K562 (cell line): Measurements from ENCODE around the gene PRR35. TPM values are rescaled to one million over a fixed set of nuclear protein-coding genes. Genes with fewer than 3 reads are reported as not detected.

ENCODE experiments used
- CCAR2 ChIP-seq: fragments of 200-400 bp; formaldehyde crosslinking; IDR thresholded peaks from 2 replicates; pipeline ENCODE4 v1.6.1; 2017; ENCODE audit warnings: mild to moderate bottlenecking, low read depth, low read length
- DIDO1 ChIP-seq: fragments of 450-650 bp; IDR thresholded peaks from 2 replicates; pipeline ENCODE4 v1.6.1; 2016; ENCODE audit warnings: low read depth, missing biosample characterization, missing genetic modification characterization
- HNRNPLL ChIP-seq: fragments of 200-400 bp; formaldehyde crosslinking; IDR thresholded peaks from 2 replicates; pipeline ENCODE4 v1.6.1; 2017; ENCODE audit warnings: low read length, low read depth, mild to moderate bottlenecking; ENCODE audit not compliant: poor library complexity, severe bottlenecking
- KAT7 ChIP-seq: sonication (generic); formaldehyde crosslinking; IDR thresholded peaks from 2 replicates; pipeline ENCODE4 v1.8.0; 2022; ENCODE audit warnings: missing genetic modification reagents, mild to moderate bottlenecking, borderline replicate concordance
- NR3C1 ChIP-seq: sonication (generic); formaldehyde crosslinking; IDR thresholded peaks from 2 replicates; pipeline ENCODE4 v1.8.1; 2022; ENCODE audit warnings: missing genetic modification reagents
- SAFB ChIP-seq: fragments of 200-400 bp; formaldehyde crosslinking; IDR thresholded peaks from 2 replicates; pipeline ENCODE4 v1.6.1; 2017; ENCODE audit warnings: low read depth, low read length, borderline replicate concordance
- SP1 ChIP-seq: sonication (generic); formaldehyde crosslinking; IDR thresholded peaks from 2 replicates; pipeline ENCODE4 v1.8.1; 2022; ENCODE audit warnings: mild to moderate bottlenecking, missing genetic modification reagents
- TAF1 ChIP-seq: IDR thresholded peaks from 2 replicates; pipeline ENCODE4 v1.6.1; 2011; ENCODE audit warnings: mild to moderate bottlenecking, low read length, moderate library complexity; ENCODE audit not compliant: insufficient read depth, control insufficient read depth, severe bottlenecking; ENCODE audit errors: extremely low read depth
- TAF7 ChIP-seq: fragments of 450-650 bp; IDR thresholded peaks from 2 replicates; pipeline ENCODE4 v1.6.1; 2016; ENCODE audit warnings: missing genetic modification characterization, missing compliant biosample characterization
- ZNF212 ChIP-seq: fragments of 450-650 bp; formaldehyde crosslinking; IDR thresholded peaks from 2 replicates; pipeline ENCODE4 v1.4.0; 2020; ENCODE audit warnings: mild to moderate bottlenecking
- ZNF408 ChIP-seq: fragments of 250-450 bp; sonication (Bioruptor Pico); IDR thresholded peaks from 2 replicates; pipeline ENCODE4 v1.4.0; 2020; ENCODE audit warnings: low read depth, mild to moderate bottlenecking, moderate library complexity
- ZNF644 ChIP-seq: fragments of 200-800 bp; sonication (Bioruptor generic); IDR thresholded peaks from 2 replicates; pipeline ENCODE4 v1.6.1; 2016; ENCODE audit warnings: low read depth, missing genetic modification characterization, missing compliant biosample characterization
- ZNF717 ChIP-seq: fragments of 250-450 bp; sonication (Bioruptor Pico); IDR thresholded peaks from 2 replicates; pipeline ENCODE4 v1.5.0; 2021
- polyA plus RNA-seq, 8 experiments: library from polyadenylated mRNA; depleted of rRNA in 4 of 8; stranded (reverse) in 5 of 8; unstranded in 3 of 8; fragments of >200 nt; fragmentation: Nextera tagmentation in 2 of 8; fragmentation: Illumina TruSeq in 1 of 8; extraction: Ambion mirVana in 2 of 8; extraction: Trizol in 1 of 8; gene quantifications; 2 replicates each; pipeline versions ENCODE4 v1.2.1 to v1.2.3, GENCODE V29; 2011 to 2014; ENCODE audit warnings: inconsistent platforms in 1 of 8, missing spikeins in 1 of 8
- total RNA-seq, 7 experiments: library from RNA; depleted of rRNA in 6 of 7; stranded (reverse); fragments of >200 nt in 6 of 7; fragmentation: Illumina TruSeq in 2 of 7; extraction: Trizol in 2 of 7; gene quantifications; 2 replicates each; pipeline versions ENCODE4 v1.2.1 to v1.2.3, GENCODE V29; 2011 to 2021; ENCODE audit warnings: low replicate concordance in 1 of 7
- TF ChIP-seq, protein P1 (sequence below): fragments of 200-600 bp; sonication (generic); IDR thresholded peaks from one replicate; pipeline ENCODE4 v1.6.1; 2012; ENCODE audit warnings: mild to moderate bottlenecking, low read depth, low read length, inconsistent platforms
- TF ChIP-seq, protein P2 (sequence below): fragments of 200-800 bp; sonication (Bioruptor generic); IDR thresholded peaks from 2 replicates; pipeline ENCODE4 v1.6.1; 2017; ENCODE audit warnings: missing genetic modification characterization, missing compliant biosample characterization

PRR35 gene
- total and polyA plus RNA-seq, 9 of the 15 experiments (the other 6 are each of a cell fraction or from before 2014, with no cell fraction given): 0.17 to 0.45 (median 0.21) TPM; not detected in 5

DNA sequence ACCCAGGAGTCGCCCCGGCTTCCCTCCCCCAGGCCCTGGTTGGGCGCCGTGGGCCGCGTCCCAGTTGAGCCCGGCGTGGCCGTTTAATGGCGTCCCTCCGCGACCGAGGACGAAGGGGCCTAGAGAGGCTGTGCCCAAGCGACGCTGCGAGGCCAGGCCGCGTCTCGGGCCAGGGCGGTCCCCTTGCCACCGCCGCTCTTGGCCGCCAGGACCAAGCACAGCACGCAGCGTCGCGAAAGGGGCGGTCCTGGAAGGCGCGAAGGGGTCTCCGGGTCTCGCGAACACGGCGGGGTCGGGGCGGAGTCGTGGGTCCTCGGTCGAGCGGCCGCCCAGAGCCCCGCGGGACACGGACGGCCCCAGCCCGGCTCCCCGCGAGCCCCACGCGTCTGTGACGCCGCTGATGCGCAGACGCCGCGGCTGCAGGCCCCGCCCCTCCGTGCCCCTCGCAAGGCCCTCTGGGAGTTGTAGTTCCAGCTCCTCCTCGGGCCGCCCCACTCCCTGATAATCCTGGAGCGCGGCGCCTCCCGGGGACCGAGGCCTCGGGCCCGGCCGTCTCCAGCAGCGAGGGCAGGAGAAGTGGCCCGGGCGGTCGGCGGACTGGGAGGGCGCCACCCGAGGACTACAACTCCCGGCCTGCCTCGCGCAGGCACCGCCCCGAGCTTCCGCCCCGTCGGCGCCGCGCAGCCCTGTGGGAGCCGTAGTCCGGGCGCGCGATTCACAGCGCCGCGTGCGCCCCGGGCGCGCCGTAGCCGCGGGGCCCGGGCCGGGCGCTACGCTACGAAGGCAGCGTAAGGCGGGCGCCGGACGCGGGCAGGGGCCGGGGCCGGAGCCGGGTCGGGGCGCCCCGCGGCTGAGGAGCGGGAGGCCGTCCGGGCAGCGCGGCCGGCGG, 32.9 kb upstream of the PRR35 start, which contains the start of gene CAPN15 (continued):
- TF ChIP-seq SAFB: peak; percentile 98
- TF ChIP-seq, protein P1, sequence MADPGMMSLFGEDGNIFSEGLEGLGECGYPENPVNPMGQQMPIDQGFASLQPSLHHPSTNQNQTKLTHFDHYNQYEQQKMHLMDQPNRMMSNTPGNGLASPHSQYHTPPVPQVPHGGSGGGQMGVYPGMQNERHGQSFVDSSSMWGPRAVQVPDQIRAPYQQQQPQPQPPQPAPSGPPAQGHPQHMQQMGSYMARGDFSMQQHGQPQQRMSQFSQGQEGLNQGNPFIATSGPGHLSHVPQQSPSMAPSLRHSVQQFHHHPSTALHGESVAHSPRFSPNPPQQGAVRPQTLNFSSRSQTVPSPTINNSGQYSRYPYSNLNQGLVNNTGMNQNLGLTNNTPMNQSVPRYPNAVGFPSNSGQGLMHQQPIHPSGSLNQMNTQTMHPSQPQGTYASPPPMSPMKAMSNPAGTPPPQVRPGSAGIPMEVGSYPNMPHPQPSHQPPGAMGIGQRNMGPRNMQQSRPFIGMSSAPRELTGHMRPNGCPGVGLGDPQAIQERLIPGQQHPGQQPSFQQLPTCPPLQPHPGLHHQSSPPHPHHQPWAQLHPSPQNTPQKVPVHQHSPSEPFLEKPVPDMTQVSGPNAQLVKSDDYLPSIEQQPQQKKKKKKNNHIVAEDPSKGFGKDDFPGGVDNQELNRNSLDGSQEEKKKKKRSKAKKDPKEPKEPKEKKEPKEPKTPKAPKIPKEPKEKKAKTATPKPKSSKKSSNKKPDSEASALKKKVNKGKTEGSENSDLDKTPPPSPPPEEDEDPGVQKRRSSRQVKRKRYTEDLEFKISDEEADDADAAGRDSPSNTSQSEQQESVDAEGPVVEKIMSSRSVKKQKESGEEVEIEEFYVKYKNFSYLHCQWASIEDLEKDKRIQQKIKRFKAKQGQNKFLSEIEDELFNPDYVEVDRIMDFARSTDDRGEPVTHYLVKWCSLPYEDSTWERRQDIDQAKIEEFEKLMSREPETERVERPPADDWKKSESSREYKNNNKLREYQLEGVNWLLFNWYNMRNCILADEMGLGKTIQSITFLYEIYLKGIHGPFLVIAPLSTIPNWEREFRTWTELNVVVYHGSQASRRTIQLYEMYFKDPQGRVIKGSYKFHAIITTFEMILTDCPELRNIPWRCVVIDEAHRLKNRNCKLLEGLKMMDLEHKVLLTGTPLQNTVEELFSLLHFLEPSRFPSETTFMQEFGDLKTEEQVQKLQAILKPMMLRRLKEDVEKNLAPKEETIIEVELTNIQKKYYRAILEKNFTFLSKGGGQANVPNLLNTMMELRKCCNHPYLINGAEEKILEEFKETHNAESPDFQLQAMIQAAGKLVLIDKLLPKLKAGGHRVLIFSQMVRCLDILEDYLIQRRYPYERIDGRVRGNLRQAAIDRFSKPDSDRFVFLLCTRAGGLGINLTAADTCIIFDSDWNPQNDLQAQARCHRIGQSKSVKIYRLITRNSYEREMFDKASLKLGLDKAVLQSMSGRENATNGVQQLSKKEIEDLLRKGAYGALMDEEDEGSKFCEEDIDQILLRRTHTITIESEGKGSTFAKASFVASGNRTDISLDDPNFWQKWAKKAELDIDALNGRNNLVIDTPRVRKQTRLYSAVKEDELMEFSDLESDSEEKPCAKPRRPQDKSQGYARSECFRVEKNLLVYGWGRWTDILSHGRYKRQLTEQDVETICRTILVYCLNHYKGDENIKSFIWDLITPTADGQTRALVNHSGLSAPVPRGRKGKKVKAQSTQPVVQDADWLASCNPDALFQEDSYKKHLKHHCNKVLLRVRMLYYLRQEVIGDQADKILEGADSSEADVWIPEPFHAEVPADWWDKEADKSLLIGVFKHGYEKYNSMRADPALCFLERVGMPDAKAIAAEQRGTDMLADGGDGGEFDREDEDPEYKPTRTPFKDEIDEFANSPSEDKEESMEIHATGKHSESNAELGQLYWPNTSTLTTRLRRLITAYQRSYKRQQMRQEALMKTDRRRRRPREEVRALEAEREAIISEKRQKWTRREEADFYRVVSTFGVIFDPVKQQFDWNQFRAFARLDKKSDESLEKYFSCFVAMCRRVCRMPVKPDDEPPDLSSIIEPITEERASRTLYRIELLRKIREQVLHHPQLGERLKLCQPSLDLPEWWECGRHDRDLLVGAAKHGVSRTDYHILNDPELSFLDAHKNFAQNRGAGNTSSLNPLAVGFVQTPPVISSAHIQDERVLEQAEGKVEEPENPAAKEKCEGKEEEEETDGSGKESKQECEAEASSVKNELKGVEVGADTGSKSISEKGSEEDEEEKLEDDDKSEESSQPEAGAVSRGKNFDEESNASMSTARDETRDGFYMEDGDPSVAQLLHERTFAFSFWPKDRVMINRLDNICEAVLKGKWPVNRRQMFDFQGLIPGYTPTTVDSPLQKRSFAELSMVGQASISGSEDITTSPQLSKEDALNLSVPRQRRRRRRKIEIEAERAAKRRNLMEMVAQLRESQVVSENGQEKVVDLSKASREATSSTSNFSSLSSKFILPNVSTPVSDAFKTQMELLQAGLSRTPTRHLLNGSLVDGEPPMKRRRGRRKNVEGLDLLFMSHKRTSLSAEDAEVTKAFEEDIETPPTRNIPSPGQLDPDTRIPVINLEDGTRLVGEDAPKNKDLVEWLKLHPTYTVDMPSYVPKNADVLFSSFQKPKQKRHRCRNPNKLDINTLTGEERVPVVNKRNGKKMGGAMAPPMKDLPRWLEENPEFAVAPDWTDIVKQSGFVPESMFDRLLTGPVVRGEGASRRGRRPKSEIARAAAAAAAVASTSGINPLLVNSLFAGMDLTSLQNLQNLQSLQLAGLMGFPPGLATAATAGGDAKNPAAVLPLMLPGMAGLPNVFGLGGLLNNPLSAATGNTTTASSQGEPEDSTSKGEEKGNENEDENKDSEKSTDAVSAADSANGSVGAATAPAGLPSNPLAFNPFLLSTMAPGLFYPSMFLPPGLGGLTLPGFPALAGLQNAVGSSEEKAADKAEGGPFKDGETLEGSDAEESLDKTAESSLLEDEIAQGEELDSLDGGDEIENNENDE: no peak
- peak; percentile 97 for TF ChIP-seq ZNF644 (tag)
- TF ChIP-seq ZNF408 (CRISPR knock-in tag): no peak
- TF ChIP-seq TAF7: no peak
- TF ChIP-seq ZNF212 (CRISPR knock-in tag): no peak
- TF ChIP-seq TAF1: peak; percentile 20
- TF ChIP-seq SP1 (CRISPR knock-in tag): peak; percentile 93
- no peak for TF ChIP-seq CCAR2
- peak; percentile 98 for TF ChIP-seq HNRNPLL
- no peak for TF ChIP-seq ZNF717 (CRISPR knock-in tag)
- 0 out of 2 replicates have a peak, but pooled peaks have one; percentile 88 for TF ChIP-seq KAT7 (CRISPR knock-in tag)
- TF ChIP-seq NR3C1 (CRISPR knock-in tag): no peak
- TF ChIP-seq, protein P2, sequence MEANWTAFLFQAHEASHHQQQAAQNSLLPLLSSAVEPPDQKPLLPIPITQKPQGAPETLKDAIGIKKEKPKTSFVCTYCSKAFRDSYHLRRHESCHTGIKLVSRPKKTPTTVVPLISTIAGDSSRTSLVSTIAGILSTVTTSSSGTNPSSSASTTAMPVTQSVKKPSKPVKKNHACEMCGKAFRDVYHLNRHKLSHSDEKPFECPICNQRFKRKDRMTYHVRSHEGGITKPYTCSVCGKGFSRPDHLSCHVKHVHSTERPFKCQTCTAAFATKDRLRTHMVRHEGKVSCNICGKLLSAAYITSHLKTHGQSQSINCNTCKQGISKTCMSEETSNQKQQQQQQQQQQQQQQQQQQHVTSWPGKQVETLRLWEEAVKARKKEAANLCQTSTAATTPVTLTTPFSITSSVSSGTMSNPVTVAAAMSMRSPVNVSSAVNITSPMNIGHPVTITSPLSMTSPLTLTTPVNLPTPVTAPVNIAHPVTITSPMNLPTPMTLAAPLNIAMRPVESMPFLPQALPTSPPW (CRISPR knock-in tag): peak; percentile 83
- TF ChIP-seq DIDO1 (tag): no peak
